HEK293 (cell line): ENCODE data around the gene DCLRE1C.

Experiments
- GLI2 ChIP-seq: fragments of 450-650 bp; formaldehyde crosslinking; IDR thresholded peaks from 2 replicates; pipeline ENCODE4; 2017; ENCODE audit warnings: missing biosample characterization, missing genetic modification characterization, low read depth, borderline replicate concordance
- GLIS2 ChIP-seq: fragments of 450-650 bp; formaldehyde crosslinking; IDR thresholded peaks from 2 replicates; pipeline ENCODE4 v1.5.1; 2016; ENCODE audit warnings: missing biosample characterization, missing genetic modification characterization
- HOXA7 ChIP-seq: sonication (generic); formaldehyde crosslinking; IDR thresholded peaks from 2 replicates; pipeline ENCODE4 v1.8.1; 2022; ENCODE audit warnings: missing genetic modification reagents, borderline replicate concordance
- KLF9 ChIP-seq: fragments of 450-650 bp; formaldehyde crosslinking; IDR thresholded peaks from 2 replicates; pipeline ENCODE4 v1.5.1; 2016; ENCODE audit warnings: missing biosample characterization, missing genetic modification characterization, low read depth
- REPIN1 ChIP-seq: fragments of 450-650 bp; formaldehyde crosslinking; IDR thresholded peaks from 2 replicates; pipeline ENCODE4 v1.5.1; 2017; ENCODE audit warnings: missing biosample characterization, missing genetic modification characterization, low read depth
- SP3 ChIP-seq: fragments of 450-650 bp; formaldehyde crosslinking; IDR thresholded peaks from 2 replicates; pipeline ENCODE4 v1.5.1; 2016; ENCODE audit warnings: missing biosample characterization, missing genetic modification characterization
- YY1 ChIP-seq: fragments of 450-650 bp; formaldehyde crosslinking; IDR thresholded peaks from 2 replicates; pipeline ENCODE4 v1.5.1; 2018; ENCODE audit warnings: missing biosample characterization, missing genetic modification characterization
- ZBTB48 ChIP-seq: fragments of 450-650 bp; formaldehyde crosslinking; IDR thresholded peaks from 2 replicates; pipeline ENCODE4 v1.5.1; 2016; ENCODE audit warnings: missing biosample characterization, missing genetic modification characterization
- ZNF140 ChIP-seq: fragments of 450-650 bp; formaldehyde crosslinking; IDR thresholded peaks from 2 replicates; pipeline ENCODE4 v1.5.1; 2016; ENCODE audit warnings: missing biosample characterization, missing genetic modification characterization
- ZNF146 ChIP-seq: fragments of 450-650 bp; formaldehyde crosslinking; IDR thresholded peaks from 2 replicates; pipeline ENCODE4 v1.5.1; 2016; ENCODE audit warnings: missing biosample characterization, missing genetic modification characterization
- ZNF16 ChIP-seq: fragments of 450-650 bp; formaldehyde crosslinking; IDR thresholded peaks from 2 replicates; pipeline ENCODE4 v1.5.1; 2016; ENCODE audit warnings: low read depth, missing biosample characterization, missing genetic modification characterization
- ZNF19 ChIP-seq: fragments of 450-650 bp; formaldehyde crosslinking; IDR thresholded peaks from 2 replicates; pipeline ENCODE4; 2016; ENCODE audit warnings: missing biosample characterization, missing genetic modification characterization, low read depth
- ZNF202 ChIP-seq: fragments of 450-650 bp; formaldehyde crosslinking; IDR thresholded peaks from 2 replicates; pipeline ENCODE4 v1.5.1; 2016; ENCODE audit warnings: missing biosample characterization, missing genetic modification characterization, borderline replicate concordance
- ZNF23 ChIP-seq: fragments of 450-650 bp; formaldehyde crosslinking; IDR thresholded peaks from 2 replicates; pipeline ENCODE4 v1.5.1; 2016; ENCODE audit warnings: missing biosample characterization, missing genetic modification characterization, borderline replicate concordance
- ZNF311 ChIP-seq: fragments of 450-650 bp; formaldehyde crosslinking; IDR thresholded peaks from 2 replicates; pipeline ENCODE4 v1.5.1; 2017; ENCODE audit warnings: missing biosample characterization, missing genetic modification characterization, borderline replicate concordance
- ZNF354C ChIP-seq: fragments of 450-650 bp; formaldehyde crosslinking; IDR thresholded peaks from 2 replicates; pipeline ENCODE4 v1.5.1; 2016; ENCODE audit warnings: missing biosample characterization, missing genetic modification characterization, low read depth, borderline replicate concordance
- ZNF473 ChIP-seq: fragments of 450-650 bp; formaldehyde crosslinking; IDR thresholded peaks from 2 replicates; pipeline ENCODE4 v1.5.1; 2017; ENCODE audit warnings: missing biosample characterization, missing genetic modification characterization
- ZNF549 ChIP-seq: fragments of 450-650 bp; IDR thresholded peaks from 2 replicates; pipeline ENCODE4 v1.5.1; 2018; ENCODE audit warnings: missing biosample characterization, missing genetic modification characterization, mild to moderate bottlenecking, inconsistent platforms, moderate library complexity
- ZNF561 ChIP-seq: fragments of 450-650 bp; IDR thresholded peaks from 2 replicates; pipeline ENCODE4 v1.5.1; 2018; ENCODE audit warnings: missing biosample characterization, missing genetic modification characterization, borderline replicate concordance
- ZNF600 ChIP-seq: fragments of 450-650 bp; formaldehyde crosslinking; IDR thresholded peaks from 2 replicates; pipeline ENCODE4 v1.5.1; 2016; ENCODE audit warnings: missing biosample characterization, missing genetic modification characterization
- ZNF621 ChIP-seq: fragments of 450-650 bp; formaldehyde crosslinking; IDR thresholded peaks from 2 replicates; pipeline ENCODE4 v1.5.1; 2017; ENCODE audit warnings: missing biosample characterization, missing genetic modification characterization
- ZNF670 ChIP-seq: fragments of 450-650 bp; formaldehyde crosslinking; IDR thresholded peaks from 2 replicates; pipeline ENCODE4 v1.5.1; 2016; ENCODE audit warnings: missing biosample characterization, missing genetic modification characterization, low read depth
- ZNF768 ChIP-seq: fragments of 450-650 bp; formaldehyde crosslinking; IDR thresholded peaks from 2 replicates; pipeline ENCODE4 v1.5.1; 2018; ENCODE audit warnings: missing biosample characterization, mild to moderate bottlenecking, missing genetic modification characterization
- TF ChIP-seq, protein P1 (sequence below): fragments of 450-650 bp; formaldehyde crosslinking; IDR thresholded peaks from 2 replicates; pipeline ENCODE4 v1.5.1; 2016; ENCODE audit warnings: missing biosample characterization, missing genetic modification characterization
- TF ChIP-seq, protein P2 (sequence below): fragments of 450-650 bp; formaldehyde crosslinking; IDR thresholded peaks from 2 replicates; pipeline ENCODE4 v1.5.1; 2016; ENCODE audit warnings: missing biosample characterization, missing genetic modification characterization
- TF ChIP-seq, protein P3 (sequence below): fragments of 450-650 bp; formaldehyde crosslinking; IDR thresholded peaks from 2 replicates; pipeline ENCODE4 v1.5.1; 2016; ENCODE audit warnings: missing biosample characterization, missing genetic modification characterization
- TF ChIP-seq, protein P4 (sequence below): fragments of 450-650 bp; IDR thresholded peaks from 2 replicates; pipeline ENCODE4 v1.5.1; 2018; ENCODE audit warnings: missing biosample characterization, mild to moderate bottlenecking, missing genetic modification characterization
- TF ChIP-seq, protein P5 (sequence below): fragments of 450-650 bp; formaldehyde crosslinking; conservative IDR thresholded peaks from 2 replicates; pipeline ENCODE4 v1.5.1; 2016; ENCODE audit warnings: low read depth, missing biosample characterization, missing genetic modification characterization
- TF ChIP-seq, protein P6 (sequence below): fragments of 450-650 bp; formaldehyde crosslinking; IDR thresholded peaks from 2 replicates; pipeline ENCODE4 v1.5.1; 2017; ENCODE audit warnings: missing biosample characterization, missing genetic modification characterization

The DCLRE1C gene

DNA sequence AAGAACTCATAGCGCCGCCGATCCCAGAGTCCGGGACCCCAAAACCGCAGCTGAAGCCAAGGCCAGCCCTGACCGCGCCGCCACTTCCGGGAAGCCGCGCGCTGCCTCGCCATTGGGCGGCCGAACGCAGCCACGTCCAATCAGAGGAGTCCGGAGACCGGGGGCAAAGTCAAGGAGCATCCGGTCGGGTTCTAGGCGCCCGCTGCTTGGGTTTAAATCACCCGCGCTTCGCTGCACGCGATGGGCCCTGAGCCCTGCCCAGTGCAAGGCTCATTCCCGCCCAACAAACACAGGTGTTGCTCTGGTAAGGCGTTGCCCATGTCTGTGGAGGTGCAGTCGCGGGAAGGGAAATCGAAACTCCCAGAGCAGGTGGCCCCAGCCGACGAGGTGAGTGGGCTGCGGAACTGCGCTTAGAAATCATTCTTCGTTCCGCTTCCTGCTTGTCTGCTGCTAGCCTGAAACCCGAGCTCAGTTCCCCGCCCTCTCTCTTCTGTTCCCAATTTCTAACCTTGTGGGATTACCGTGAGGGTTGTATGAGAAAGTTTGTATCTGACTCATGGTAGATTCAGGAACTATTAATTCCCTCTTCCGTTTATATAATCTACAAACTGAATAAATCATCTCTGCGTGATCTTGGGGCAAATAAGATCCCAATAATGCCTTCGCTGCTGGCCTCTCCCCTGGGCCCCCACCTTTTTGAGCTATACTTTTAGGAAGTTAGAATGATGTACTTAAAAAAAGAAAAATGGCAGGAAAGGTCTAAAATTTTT lies at the start of gene DCLRE1C (continued):
- TF ChIP-seq, protein P1, sequence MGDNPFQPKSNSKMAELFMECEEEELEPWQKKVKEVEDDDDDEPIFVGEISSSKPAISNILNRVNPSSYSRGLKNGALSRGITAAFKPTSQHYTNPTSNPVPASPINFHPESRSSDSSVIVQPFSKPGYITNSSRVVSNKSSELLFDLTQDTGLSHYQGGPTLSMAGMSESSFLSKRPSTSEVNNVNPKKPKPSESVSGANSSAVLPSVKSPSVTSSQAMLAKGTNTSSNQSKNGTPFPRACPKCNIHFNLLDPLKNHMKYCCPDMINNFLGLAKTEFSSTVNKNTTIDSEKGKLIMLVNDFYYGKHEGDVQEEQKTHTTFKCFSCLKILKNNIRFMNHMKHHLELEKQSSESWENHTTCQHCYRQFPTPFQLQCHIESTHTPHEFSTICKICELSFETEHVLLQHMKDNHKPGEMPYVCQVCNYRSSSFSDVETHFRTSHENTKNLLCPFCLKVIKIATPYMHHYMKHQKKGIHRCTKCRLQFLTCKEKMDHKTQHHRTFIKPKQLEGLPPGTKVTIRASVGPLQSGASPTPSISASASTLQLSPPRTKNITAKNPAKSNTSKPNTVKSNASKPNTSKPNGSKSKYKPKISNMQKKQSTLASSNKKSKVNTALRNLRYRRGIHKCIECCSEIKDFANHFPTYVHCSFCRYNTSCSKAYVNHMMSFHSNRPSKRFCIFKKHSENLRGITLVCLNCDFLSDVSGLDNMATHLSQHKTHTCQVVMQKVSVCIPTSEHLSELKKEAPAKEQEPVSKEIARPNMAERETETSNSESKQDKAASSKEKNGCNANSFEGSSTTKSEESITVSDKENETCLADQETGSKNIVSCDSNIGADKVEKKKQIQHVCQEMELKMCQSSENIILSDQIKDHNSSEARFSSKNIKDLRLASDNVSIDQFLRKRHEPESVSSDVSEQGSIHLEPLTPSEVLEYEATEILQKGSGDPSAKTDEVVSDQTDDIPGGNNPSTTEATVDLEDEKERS (tag by site-specific recombination) = no peak
- TF ChIP-seq, protein P2, sequence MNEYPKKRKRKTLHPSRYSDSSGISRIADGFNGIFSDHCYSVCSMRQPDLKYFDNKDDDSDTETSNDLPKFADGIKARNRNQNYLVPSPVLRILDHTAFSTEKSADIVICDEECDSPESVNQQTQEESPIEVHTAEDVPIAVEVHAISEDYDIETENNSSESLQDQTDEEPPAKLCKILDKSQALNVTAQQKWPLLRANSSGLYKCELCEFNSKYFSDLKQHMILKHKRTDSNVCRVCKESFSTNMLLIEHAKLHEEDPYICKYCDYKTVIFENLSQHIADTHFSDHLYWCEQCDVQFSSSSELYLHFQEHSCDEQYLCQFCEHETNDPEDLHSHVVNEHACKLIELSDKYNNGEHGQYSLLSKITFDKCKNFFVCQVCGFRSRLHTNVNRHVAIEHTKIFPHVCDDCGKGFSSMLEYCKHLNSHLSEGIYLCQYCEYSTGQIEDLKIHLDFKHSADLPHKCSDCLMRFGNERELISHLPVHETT (tag by site-specific recombination) = peak; percentile 42
- no peak for TF ChIP-seq ZNF311 (tag by site-specific recombination)
- peak; percentile 91 for TF ChIP-seq ZBTB48 (tag by site-specific recombination)
- TF ChIP-seq, protein P3, sequence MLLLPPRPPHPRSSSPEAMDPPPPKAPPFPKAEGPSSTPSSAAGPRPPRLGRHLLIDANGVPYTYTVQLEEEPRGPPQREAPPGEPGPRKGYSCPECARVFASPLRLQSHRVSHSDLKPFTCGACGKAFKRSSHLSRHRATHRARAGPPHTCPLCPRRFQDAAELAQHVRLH (tag by site-specific recombination) = peak; percentile 91
- TF ChIP-seq ZNF23 (tag by site-specific recombination) = no peak
- TF ChIP-seq YY1 (tag by site-specific recombination) = no peak
- no peak for TF ChIP-seq ZNF473 (tag by site-specific recombination)
- no peak for TF ChIP-seq REPIN1
- TF ChIP-seq ZNF600 = peak; percentile 94
- TF ChIP-seq ZNF202 = no peak
- TF ChIP-seq ZNF670 (tag by site-specific recombination) = no peak
- TF ChIP-seq HOXA7 (CRISPR knock-in tag) = no peak
- TF ChIP-seq, protein P4, sequence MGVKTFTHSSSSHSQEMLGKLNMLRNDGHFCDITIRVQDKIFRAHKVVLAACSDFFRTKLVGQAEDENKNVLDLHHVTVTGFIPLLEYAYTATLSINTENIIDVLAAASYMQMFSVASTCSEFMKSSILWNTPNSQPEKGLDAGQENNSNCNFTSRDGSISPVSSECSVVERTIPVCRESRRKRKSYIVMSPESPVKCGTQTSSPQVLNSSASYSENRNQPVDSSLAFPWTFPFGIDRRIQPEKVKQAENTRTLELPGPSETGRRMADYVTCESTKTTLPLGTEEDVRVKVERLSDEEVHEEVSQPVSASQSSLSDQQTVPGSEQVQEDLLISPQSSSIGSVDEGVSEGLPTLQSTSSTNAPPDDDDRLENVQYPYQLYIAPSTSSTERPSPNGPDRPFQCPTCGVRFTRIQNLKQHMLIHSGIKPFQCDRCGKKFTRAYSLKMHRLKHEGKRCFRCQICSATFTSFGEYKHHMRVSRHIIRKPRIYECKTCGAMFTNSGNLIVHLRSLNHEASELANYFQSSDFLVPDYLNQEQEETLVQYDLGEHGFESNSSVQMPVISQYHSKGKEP = no peak
- TF ChIP-seq ZNF354C (tag by site-specific recombination) = no peak
- 0 out of 2 replicates have a peak, but pooled peaks have one; percentile 55 for TF ChIP-seq ZNF561 (tag by site-specific recombination)
- TF ChIP-seq ZNF140 (tag by site-specific recombination) = no peak
- TF ChIP-seq ZNF16 (tag by site-specific recombination) = no peak
- no peak for TF ChIP-seq ZNF146 (tag by site-specific recombination)
- TF ChIP-seq ZNF19 (tag by site-specific recombination) = no peak
- TF ChIP-seq ZNF549 = no peak
- TF ChIP-seq, protein P5, sequence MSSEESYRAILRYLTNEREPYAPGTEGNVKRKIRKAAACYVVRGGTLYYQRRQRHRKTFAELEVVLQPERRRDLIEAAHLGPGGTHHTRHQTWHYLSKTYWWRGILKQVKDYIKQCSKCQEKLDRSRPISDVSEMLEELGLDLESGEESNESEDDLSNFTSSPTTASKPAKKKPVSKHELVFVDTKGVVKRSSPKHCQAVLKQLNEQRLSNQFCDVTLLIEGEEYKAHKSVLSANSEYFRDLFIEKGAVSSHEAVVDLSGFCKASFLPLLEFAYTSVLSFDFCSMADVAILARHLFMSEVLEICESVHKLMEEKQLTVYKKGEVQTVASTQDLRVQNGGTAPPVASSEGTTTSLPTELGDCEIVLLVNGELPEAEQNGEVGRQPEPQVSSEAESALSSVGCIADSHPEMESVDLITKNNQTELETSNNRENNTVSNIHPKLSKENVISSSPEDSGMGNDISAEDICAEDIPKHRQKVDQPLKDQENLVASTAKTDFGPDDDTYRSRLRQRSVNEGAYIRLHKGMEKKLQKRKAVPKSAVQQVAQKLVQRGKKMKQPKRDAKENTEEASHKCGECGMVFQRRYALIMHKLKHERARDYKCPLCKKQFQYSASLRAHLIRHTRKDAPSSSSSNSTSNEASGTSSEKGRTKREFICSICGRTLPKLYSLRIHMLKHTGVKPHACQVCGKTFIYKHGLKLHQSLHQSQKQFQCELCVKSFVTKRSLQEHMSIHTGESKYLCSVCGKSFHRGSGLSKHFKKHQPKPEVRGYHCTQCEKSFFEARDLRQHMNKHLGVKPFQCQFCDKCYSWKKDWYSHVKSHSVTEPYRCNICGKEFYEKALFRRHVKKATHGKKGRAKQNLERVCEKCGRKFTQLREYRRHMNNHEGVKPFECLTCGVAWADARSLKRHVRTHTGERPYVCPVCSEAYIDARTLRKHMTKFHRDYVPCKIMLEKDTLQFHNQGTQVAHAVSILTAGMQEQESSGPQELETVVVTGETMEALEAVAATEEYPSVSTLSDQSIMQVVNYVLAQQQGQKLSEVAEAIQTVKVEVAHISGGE = peak; percentile 91
- TF ChIP-seq GLI2 (tag by site-specific recombination) = no peak
- no peak for TF ChIP-seq ZNF768 (tag by site-specific recombination)
- peak; percentile 70 for TF ChIP-seq SP3 (tag by site-specific recombination)
- TF ChIP-seq GLIS2 (tag by site-specific recombination) = peak; percentile 44; the same call in 1 of the 2 replicates
- TF ChIP-seq ZNF621 (tag by site-specific recombination) = no peak
- peak; percentile 61 for TF ChIP-seq KLF9 (tag by site-specific recombination)
- TF ChIP-seq, protein P6, sequence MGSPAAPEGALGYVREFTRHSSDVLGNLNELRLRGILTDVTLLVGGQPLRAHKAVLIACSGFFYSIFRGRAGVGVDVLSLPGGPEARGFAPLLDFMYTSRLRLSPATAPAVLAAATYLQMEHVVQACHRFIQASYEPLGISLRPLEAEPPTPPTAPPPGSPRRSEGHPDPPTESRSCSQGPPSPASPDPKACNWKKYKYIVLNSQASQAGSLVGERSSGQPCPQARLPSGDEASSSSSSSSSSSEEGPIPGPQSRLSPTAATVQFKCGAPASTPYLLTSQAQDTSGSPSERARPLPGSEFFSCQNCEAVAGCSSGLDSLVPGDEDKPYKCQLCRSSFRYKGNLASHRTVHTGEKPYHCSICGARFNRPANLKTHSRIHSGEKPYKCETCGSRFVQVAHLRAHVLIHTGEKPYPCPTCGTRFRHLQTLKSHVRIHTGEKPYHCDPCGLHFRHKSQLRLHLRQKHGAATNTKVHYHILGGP = no peak
